ENCODE measurements around the gene SLU7.
"Not testable (repeated sequence)": the region's sequence is repeated elsewhere in the genome, so short reads cannot be mapped to it uniquely, and the experiment has no call there.

SLU7 gene

GRCh38 chr5:160451281-160451680 lies 32.4 kb upstream of the SLU7 start:
- no peak for DNase-seq (ENCODE audit: low read depth in 1 of 2, low spot score in 1 of 2)

DNA sequence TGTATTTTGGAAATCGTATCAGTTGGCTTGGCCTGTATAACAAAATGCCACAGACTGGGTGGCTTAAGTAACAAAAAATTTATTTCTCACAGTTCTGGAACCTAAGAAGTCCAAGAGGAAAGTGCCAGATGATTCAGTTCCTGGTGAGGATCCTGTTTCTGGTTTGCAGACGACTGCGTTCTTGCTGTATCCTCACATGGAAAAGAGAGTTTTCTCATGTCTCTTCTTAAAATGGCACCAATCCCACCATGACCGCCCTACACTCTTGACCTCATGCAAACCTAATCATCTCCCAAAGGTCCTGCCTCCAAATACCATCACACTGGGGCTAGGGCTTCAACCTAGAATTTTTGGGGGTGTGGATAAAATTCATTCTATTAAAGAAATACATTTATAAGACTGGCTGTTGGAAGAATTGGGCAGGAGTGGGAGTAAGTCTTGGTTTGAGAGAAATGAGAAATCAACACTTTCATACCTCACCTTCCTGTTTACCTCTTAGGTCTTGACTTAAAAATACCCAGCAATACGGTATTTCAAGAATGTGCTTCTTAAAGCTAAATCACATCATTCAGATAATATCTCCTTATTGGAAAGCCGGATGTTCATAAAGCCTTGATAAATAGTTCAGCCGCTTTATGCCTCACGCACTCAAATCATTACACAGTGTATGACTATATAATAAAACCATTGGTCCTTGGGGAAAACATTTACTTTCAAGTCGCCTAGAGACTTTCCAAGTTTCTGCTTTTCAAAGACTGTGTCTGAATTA lies 31.5 kb upstream of the SLU7 start:
- no peak for DNase-seq (ENCODE audit: low read depth in 1 of 2, low spot score in 1 of 2)

GRCh38 chr5:160449458-160449857 lies 30.6 kb upstream of the SLU7 start:
- DNase-seq (ENCODE audit: low read depth in 1 of 2, low spot score in 1 of 2), result no peak

DNA sequence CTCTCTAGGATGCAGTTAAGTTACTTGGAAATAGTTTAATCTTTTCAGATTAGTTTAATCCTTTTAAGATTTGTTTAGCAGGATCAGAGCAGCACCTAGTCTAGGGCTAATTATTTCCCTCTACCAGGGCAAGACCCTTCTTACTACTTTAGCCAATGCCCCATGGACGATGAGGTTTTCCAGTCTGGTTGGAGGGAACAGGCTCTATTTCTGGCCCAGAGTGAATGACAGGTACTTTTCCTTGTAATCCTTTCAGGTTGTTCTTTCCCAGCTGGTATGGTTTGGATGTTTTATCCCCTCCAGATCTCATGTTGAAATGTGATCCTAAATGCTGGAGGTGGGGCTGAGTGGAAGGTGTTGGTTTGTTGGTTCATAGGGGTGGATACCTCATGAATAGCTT lies 30.0 kb upstream of the SLU7 start:
- DNase-seq (ENCODE audit: low read depth in 1 of 2, low spot score in 1 of 2), result no peak

DNA sequence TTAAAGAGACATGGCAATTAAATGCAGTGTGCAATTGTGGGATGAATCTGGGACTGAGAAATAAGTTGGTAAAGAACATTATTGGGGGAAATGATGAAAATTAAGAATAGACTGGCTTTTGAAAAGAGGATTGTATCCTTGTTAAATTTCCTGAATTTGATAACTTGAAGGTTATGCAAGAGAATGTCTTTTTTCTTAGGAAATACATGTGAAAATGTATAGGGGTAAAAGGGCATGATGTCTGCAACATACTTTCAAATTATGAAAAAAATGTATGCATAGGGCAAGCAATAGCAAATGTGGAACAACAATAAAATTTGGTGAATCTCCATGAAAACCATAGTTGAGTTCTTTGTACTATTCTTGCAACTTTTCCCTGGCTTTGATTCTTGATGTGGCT lies 26.9 kb upstream of the SLU7 start:
- no peak for DNase-seq (ENCODE audit: low read depth in 1 of 2, low spot score in 1 of 2)

GRCh38 chr5:160445132-160445531 lies 26.3 kb upstream of the SLU7 start:
- no peak for DNase-seq (ENCODE audit: low read depth in 1 of 2, low spot score in 1 of 2)

GRCh38 chr5:160444407-160444806 lies 25.5 kb upstream of the SLU7 start:
- DNase-seq (ENCODE audit: low read depth in 1 of 2, low spot score in 1 of 2), result no peak

DNA sequence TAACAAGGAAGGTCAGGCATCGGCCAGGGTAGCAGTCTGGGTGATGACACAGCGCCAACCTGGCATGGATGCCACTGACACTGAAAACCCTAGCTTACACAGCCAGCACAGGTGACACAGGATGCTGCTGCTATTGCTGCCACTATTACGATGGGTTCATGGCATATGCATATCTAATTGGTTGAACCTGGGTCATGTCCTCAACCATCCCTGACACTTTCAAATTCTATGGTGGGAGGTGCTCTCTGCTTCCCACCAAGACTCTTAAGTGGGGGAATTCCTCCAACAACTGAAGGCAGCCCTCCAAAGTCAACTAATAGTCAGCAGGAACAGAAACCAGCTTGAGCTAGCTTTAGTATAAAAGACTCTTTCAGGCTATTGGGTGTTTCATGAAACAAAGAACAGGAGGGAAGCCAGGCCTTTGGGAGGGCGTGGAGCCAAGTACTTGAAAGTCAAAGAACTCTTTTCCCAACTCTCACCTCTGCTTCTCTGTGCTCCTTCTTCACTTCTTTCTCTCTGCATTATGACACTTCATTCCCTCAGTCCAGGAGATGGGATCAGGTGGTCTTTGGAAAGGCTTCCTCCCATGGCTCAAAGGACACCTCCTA lies 24.0 kb upstream of the SLU7 start:
- DNase-seq (ENCODE audit: low read depth in 1 of 2, low spot score in 1 of 2), result no peak

DNA sequence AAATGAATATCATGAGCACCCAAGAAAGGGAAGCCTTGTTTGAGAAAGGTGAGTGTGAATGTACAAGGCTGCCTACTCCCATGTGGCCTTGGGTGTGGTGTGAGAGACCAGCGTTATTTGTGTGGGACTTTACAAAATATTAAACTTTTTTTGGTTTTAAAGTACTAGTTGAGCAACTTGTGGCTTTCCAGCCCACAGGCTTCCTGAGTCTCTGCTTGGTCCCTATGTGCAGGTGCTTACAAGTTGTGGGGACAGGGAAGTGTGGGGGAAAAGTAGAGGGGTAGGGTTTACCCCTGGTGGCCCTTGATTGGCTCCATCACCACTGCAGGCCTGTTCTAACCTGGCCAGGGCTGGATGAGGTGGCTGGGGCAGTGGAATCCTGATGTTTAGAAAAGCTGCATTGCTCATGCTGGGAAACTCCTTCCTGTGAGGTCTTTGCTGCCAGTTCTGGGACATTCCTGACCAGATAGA lies 22.5 kb upstream of the SLU7 start:
- no peak for DNase-seq (ENCODE audit: low read depth in 1 of 2, low spot score in 1 of 2)

- DNase-seq (ENCODE audit: low read depth in 1 of 2, low spot score in 1 of 2), result peak; percentile 89 to 94
Measured at GRCh38 chr5:160439205-160439600, 20.3 kb upstream of the SLU7 start.

- peak; percentile 27 to 68 for DNase-seq (ENCODE audit: low read depth in 1 of 2, low spot score in 1 of 2)
Measured at GRCh38 chr5:160438316-160439204, 19.7 kb upstream of the SLU7 start.

DNA sequence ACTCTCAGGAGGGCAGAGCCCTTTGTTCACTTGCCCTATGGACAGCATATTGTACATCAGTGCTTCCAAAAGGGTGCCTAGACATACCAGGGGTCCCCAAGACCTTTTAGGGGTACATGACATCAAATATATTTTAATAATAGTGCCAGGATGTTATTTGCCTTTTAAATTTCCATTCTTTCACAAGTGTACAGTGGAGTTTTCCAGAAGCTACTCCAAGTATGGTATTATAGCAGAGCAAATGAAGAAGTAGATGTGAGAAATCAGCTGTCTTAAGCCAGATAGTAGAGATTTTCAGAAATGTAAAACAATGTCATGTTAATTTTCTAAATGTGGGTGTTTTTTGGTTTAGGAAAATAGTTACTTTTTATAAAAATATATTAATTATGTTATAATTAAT lies 18.4 kb upstream of the SLU7 start:
- no peak for DNase-seq (ENCODE audit: low read depth in 1 of 2, low spot score in 1 of 2)

- DNase-seq (ENCODE audit: low read depth in 1 of 2, low spot score in 1 of 2), result not testable (repeated sequence)
Measured at GRCh38 chr5:160436661-160437060, 17.8 kb upstream of the SLU7 start.

GRCh38 chr5:160436017-160436416 lies 17.1 kb upstream of the SLU7 start:
- no peak for DNase-seq (ENCODE audit: low read depth in 1 of 2, low spot score in 1 of 2)

DNA sequence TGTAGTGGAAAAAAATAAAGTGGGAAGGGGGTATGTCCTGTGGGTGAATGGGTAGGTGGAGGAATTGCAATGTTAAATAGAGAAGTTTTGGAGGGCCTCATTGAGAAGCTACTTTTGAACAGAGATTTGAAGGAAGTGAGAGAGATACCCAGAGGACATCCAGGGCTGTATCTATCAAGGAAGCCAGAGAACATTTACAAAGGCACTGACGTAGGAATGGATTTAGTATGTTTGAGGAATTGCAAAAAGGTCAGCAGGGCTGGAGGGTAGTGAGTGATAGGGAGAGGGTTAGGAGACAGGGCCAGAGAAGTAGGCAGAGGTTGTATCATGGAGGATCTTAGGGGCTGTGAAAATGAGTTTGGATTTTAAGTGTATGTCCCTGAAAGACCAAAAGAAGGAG lies 16.7 kb upstream of the SLU7 start:
- no peak for DNase-seq (ENCODE audit: low read depth in 1 of 2, low spot score in 1 of 2)

DNA sequence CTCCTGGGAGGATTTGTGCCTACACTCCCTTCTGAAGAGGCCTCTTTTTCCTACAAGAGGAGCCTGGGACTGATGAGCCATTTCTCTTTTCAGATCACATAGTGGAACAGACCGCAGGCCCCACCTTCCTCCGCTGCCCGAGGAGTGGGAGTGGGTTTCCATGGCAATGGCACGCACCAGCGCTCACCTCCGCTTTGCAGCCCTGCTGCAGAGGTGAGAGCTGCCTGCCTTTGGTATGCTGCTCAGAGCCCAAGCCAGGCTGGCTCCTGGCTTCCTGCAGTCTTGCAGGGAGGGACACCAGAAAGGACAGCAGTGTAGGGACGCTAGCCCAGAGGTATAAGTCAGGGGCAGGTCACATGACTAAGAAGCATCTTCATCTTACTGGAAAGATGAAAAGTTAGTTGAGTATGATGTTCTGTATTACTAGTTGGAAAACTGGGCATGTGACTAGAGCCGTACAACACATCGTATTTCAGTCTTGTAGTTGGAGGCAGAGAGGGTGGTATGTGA lies 15.2 kb upstream of the SLU7 start:
- no peak for DNase-seq (ENCODE audit: low read depth in 1 of 2, low spot score in 1 of 2)

DNA sequence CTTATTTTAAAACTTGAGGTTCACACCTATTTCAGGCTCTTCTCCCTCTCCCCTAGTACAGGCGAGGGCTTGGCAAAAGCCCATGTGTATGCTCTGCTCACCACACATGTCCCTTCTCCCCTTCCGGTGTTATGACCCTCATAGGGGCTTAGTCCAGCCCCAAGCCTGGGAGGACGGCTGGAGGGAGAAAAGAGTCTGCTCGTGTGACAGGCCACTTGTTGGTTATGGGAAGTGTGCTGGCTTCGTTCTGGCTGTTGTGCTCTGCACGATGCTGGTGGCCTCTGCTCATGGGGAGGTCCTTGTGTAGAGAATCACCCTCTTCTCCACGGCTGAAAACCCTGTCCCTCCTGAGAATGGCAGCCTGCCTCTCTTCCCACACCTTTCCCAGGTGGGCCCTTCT lies 13.9 kb upstream of the SLU7 start:
- no peak for DNase-seq (ENCODE audit: low read depth in 1 of 2, low spot score in 1 of 2)

- no peak for DNase-seq (ENCODE audit: low read depth in 1 of 2, low spot score in 1 of 2)
Measured at GRCh38 chr5:160432196-160432595, 13.3 kb upstream of the SLU7 start.

GRCh38 chr5:160427607-160428006 lies 8.7 kb upstream of the SLU7 start:
- no peak for DNase-seq (ENCODE audit: low read depth in 1 of 2, low spot score in 1 of 2)

DNA sequence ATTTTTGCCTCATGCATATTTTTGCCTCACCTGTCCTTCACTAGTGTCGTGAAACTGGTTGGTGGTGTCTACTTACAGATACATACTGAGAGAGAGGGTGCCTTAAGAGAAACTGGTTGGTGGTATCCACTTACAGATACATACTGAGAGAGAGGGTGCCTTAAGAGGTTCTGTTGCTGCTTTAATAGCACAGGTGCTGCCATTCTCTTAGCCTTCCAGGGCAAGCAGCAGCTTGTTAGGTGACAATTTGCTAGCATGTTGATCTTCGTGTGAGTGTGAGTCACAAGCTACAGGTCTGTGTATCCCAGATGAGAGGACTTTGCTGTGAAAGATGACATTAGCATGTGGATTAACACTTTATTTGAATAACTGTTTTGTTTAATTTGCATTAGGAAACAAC lies 4.2 kb upstream of the SLU7 start:
- DNase-seq (ENCODE audit: low read depth in 1 of 2, low spot score in 1 of 2), result no peak

GRCh38 chr5:160421625-160422258 lies 2.9 kb upstream of the SLU7 start, which contains the start of gene PTTG1:
Gene PTTG1, plus strand, starts transcription at chr5:160421855. Its CDS starts 458 bp downstream, at chr5:160422313.
- DNase-seq (ENCODE audit: low read depth in 1 of 2, low spot score in 1 of 2), result peak; percentile 65 to 83
